Fibroblast of skin of scalp (primary cell): ENCODE results near the gene NUP58.
"Not testable (repeated sequence)": the region's sequence is repeated elsewhere in the genome, so short reads cannot be mapped to it uniquely, and the experiment has no call there.

Source experiments
- DNase-seq: peaks from one replicate; pipeline ENCODE4 v3.0.0-alpha.2; 2013

The NUP58 gene

DNA sequence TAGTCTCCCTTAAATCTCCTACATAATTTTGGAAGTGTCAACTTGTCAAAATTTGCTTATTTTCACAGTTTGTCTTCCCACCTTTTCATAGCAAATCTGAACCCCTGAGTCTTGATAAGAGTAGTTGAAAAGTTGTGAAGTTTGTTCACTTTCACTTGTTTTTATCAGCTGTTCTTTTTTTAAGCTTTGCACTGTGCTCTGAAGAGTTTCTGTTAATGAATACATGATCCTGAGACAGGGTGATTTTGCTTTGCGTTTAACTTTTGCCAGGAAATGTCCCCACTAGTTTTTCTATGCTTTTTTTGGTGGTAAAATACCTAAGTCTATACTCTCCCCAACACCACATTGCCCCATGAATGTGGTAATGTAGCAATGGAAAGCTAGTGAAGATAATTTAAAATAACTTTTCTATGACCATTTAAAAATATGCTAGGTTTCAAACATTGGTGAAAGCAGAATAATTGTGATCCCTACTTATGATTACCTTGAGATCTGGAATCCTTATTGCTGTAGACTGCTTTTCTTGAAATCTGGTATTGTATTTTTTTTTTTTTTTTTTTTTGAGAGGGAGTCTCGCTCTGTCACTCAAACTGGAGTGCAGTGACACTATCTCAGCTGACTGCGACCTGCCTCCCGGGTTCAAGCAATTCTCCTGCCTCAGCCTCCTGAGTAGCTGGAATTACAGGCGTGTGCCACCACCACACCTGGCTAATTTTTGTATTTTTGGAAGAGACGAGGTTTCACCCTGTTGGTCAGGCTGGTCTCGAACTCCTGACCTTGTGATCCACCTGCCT, 5.4 kb downstream of the NUP58 start:
- DNase-seq: no peak

DNA sequence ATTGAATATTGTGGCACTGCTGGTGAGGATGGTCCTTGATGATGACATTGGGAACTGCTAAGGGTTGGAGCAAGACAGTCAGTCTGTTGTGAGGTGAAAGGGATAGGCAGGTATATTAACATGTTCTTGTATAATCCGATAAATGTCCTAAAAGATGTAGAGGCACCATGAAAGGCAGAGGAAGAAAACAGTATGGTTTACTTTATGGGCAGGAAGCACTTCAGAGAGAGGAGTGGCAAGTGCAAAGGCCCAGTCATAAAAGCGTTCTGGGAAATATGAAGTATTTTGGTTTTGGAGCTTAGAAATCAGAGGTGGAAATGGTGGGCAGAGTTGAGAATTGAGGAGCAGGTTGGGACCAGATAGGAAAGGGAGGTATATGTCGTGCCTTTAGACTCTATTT, 9.5 kb downstream of the NUP58 start:
- no peak for DNase-seq

DNA sequence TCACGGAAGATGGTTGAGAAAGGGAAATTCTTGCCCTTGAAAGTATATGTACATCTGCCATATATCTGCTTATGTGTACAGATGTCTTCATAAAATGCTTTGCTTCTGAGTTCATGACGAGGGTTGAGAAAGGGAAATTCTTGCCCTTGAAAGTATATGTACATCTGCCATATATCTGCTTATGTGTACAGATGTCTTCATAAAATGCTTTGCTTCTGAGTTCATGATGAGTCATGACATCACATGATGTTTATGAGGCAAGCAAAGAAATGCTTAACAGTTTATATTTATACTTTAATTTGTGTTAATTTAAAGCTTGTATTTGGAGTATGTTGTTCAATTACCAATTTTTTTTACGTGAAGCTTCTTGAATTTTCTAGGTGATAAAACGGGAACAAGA, 17.5 kb downstream of the NUP58 start:
- peak; percentile 38 for DNase-seq

DNA sequence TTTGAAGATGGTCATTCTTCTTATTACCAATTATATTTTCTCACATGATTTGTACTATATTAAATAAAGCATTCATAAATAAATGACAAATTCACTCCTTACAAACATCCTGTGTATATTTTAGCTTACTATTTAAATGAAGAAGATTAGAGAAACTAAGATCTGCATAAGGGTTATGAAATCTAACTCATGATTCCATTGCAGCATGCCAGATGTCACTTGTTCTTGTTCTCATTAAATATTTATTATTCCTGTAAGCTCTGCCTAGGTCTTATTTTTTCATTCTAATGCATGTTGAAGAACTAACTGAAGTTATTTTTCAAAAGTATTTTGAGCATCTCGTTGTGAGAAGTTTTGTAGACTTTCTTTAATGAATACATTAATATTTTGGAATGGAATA, 18.3 kb downstream of the NUP58 start:
- DNase-seq: no peak

DNA sequence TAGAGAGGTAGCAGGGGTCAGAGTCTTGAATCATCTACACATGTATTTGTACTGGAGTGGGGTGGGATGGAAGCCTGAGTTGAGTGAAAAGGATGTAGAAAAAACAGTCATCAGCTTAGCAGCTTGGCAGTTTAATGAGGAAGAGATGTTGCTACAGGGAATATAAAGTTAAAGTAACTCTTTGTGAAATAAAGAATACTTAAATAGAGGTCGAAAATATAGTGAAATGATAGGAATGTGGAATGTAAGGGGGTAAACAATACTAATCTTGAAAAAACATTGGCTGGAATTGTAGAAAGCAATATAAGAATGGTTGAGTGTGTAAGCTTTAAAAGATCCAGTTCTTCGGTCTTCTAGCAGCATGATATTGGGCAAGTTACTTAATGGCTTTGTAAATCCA, 22.7 kb downstream of the NUP58 start:
- DNase-seq: no peak

DNA sequence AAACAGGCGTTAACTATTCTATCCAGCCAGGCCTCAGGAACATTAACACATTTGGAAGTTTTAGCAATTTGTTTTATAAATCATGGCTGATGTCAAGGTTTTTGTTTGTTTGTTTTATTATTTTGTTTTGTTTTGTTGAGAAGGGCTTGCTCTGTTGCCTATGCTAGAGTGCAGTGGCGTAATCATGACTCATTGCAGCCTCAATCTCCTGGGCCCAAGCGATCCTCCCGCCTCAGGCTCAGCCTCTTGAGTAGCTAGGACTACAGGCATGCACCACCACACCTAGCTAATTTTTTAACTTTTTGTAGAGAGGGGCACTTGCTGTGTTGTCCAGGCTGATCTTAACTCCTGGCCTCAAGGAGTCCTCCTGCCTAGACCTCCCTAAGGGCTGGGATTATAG, 28.3 kb downstream of the NUP58 start:
- peak; percentile 8 for DNase-seq

DNA sequence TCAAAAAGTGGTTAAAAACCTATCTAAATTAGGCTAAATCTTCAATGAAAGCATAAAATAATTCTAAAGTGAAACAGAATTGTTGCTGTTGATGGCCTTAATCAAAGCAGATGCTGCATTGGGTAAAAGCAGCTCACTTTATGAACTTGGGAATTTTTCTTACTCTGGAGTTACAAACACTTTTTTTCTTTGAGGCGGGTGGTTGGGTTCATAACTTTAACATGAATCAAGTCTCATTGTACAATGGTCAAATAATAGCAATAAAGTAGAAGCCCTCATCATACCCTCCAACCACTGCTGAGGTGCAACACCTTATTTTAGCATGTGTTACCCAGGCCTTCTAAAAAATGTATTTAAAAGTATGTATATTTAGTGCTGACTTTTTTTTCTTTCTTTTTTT, 29.1 kb downstream of the NUP58 start:
- DNase-seq: peak; percentile 5

DNA sequence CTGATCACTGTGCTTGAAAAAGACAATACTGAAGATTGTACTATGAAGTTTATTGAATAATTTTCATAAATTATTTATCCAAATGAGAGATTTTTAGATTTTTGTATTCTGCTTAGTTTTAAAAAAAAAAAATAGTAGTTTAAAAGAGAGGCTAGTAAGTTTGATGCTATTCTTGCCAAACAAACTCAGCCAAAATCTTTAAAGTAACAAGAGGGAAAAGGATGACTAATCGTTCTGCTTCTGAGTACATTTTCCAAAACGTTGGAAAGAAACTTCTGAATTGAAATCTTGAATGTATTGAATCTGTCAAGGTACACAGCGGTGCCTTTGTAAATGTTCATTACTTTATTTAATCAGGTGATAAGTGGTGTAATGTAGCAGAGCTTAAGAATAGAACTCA, 34.4 kb downstream of the NUP58 start:
- DNase-seq: no peak

DNA sequence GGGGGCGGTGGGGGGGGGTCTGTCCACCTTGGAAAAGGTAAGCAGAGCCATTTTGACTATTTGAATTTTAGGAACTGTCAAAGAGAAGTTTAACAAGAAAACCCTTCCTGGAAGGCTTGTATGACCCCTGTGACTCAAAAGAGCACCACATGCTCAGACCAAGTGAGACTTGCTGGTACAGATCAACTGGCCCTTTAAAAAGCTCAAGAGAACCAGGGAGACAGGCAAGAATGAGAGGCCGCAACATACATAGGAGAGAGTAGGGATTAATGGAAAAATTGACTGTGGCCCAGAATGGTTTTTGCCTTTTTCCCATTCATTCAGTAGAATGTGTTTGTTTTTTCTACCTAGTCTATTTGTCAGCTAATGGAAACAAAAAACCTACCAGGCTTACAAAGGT, 44.2 kb downstream of the NUP58 start:
- no peak for DNase-seq

DNA sequence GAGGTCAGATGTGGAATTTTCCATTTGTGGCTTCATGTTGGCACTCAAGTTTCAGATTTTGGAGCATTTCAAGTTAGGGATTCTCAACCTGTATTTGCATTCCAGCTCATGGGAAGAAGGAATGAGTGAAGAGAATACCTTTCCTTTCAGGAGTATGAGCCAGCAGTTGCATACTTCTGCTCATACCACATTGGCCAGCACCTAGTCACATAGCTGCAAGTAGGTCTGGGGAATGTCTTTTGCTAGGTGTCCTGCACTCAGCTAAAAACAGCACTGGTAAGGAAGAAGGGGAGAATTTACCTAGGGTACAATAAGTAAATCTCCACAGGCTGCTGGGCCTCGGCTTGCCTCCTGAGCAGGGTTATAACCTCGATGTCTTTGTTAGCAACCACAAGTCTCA, 45.7 kb downstream of the NUP58 start:
- DNase-seq: no peak

DNA sequence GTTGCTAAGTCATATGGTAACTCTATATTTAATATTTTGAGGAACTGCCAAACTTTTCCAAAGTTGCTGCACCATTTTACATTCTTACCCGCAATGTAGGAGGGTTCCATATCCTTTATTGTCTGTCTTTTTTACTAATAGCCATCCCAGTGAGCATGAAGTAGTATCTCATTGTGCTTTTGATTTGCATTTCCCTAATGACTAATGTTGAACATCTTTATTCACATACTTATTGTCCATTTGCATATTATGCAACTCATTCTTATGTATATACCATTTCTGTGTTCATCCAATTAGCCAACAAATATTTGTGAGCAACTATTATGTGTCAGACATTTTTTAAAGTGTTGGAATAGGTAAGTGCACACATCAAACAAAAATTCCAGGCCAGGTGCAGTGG, 50.0 kb downstream of the NUP58 start:
- DNase-seq: no peak

DNA sequence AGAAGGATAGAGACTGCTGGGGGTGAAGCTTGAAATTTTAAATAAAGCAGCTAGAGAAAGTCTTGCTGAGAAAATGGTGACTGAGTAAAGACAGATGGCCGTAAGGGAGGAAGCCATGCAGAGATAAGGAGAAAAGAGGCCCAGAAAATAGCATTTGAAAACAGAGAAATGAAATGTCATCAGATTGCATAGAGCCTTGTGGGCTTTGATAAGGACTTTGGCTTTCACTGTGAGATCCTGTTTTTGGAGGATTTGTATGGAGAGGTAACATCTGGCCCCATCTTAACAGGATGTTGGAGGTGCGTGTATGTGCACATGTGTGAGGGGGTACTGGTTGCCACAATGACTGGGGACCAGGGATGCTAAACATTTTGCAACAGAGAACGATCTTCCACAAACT, 50.8 kb downstream of the NUP58 start:
- DNase-seq: no peak

DNA sequence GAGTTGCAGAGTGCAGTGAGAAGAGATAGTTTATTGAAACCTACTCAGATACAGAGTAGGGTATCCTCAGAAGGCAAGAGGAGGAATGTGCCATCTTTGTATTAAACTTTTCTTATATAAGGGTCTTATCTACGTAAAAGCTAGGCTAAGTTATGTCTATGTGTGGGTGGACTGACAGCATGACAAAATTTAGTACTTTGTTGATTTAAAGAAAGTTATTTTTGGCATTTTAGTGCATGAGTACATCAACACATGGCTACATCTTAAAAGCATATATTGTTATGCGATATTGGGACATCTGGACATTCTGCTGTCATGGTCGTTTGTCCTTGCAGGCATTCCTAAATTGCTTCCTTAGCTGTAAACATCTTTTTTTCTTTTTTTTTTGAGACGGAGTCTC, 51.4 kb downstream of the NUP58 start:
- no peak for DNase-seq

DNA sequence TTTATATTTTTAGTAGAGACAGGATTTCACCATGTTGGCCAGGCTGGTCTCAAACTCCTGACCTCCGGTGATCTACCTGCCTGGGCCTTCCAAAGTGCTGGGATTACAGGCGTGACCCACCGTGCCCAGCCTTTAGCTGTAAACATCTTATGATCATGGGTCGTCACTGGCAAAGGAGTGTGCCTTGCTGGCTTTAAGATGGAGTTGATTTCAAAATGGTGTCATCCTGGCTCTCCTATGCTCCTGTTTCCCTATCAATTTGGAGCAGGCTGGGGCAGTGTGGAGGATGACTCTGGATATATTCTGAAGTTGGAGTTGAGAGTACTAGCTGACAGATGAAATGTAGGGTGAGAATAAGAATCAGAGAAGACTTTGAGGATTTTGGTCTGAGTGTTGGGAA, 51.9 kb downstream of the NUP58 start:
- DNase-seq: no peak

DNA sequence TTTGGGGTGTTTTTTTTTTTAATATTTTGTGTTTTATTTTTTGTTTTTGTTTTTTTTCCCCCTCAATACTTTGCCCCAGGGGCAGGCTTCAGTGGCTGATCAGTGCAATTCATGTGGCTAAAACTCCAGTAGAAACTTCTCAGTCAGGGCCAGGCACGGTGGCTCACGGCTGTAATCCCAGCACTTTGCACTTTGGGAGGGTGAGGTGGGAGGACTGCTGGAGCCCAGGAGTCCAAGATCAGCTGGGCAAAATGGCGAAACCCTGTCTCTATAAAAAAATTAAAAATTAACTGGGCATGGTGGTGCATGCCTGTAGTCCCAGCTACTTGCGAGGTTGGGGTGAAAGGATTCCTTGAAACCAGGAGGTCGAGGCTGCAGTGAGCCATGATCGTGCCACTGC, 53.0 kb downstream of the NUP58 start:
- no peak for DNase-seq

DNA sequence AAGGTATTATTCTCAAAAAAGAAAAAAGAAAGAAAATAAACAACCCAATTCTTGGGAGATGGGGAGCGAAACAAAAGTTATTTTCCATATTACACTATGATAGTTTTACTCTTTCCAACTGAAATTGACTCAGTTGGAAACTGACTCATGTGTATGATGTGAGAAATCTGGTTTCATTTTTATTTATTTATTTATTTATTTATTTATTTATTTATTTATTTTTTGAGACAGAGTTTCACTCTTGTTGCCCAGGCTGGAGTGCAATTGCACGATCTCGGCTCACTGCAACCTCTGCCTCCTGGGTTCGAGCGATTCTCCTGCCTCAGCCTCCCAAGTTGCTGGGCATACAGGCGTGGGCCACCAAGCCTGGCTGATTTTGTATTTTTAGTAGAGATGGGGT, 59.0 kb downstream of the NUP58 start:
- not testable (repeated sequence) for DNase-seq

DNA sequence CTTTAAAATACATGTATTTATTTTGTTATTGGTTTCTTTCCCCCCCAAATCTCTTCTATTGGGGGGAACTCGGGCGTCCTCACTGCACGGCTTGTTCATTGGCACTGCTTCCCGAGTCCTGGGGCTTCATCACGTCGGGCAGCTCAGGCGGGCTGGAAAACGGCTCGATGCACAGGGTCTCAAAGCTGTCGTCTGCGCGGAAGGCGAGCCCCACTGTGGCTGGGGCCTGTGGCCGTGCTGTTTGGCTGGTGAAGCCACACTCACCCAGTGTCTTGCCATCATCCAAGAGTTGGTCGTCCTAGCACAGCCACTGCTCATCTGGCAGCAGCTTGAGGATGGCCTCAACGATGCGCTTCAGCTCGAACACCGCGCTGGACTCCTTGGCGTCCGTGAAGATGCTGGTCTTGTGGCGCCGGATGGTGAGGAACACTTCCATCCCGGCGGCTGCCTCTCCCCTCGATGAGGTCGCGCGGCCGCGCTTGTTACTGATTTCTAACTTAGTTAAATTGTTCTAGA, 64.4 kb downstream of the NUP58 start:
- no peak for DNase-seq

DNA sequence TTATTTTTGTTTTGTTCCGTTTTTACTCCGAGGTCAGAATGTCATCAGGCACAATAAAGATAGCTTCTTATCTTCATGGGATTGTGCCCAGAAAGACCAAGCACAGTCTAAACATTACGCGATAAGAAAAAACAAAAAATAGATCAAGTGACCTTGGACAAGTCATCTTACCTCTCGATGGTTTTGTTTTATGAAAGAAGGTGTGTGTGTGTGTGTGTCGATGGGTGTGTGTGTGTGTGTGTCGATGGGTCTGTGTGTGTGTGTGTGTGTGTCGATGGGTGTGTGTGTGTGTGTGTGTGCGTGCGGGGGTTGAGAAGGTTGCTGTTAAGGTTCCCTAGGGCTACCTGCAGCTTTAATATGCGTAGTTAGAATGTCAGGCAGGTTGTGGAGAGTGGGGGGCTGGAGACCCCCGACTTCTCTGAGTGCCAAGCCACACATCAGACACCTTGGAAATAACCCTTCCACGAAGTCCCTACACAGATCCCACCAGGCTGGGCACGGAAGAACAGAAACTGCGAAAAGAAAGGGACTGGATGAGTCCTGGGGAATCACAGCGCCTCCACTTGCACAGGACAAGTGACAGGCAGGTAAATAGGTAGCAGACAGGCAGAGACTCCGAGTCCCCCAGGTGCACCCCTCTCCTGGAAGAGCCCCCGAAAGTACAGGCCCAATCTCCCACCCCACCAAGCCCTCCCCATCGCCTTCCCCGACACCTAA, 69.9 kb downstream of the NUP58 start:
- DNase-seq: no peak

DNA sequence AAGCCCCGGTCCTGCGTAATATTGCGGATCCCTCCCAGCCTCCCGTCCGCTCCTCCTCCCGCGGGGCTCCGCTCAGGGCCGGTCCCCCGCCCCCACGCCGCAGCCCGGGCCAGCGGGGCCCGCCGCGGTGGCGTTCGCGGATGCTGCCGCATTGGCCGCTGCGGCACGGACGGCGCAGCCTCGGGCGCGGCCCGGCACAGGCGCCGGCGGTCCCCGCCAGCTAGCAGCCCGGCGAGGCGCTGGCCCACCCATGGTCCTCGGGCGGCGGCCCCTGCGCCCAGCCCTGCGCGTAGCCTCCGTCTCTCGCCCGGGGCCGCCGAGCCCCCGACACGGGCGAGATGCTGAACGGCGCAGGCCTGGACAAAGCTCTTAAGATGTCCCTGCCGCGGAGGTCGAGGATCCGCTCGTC, 70.5 kb downstream of the NUP58 start, which contains the start of gene ATP8A2:
ATP8A2 (plus strand) TSS at position 100 of the 409 bp plus-strand sequence; CDS start at position 339, 239 bp downstream.
- no peak for DNase-seq

DNA sequence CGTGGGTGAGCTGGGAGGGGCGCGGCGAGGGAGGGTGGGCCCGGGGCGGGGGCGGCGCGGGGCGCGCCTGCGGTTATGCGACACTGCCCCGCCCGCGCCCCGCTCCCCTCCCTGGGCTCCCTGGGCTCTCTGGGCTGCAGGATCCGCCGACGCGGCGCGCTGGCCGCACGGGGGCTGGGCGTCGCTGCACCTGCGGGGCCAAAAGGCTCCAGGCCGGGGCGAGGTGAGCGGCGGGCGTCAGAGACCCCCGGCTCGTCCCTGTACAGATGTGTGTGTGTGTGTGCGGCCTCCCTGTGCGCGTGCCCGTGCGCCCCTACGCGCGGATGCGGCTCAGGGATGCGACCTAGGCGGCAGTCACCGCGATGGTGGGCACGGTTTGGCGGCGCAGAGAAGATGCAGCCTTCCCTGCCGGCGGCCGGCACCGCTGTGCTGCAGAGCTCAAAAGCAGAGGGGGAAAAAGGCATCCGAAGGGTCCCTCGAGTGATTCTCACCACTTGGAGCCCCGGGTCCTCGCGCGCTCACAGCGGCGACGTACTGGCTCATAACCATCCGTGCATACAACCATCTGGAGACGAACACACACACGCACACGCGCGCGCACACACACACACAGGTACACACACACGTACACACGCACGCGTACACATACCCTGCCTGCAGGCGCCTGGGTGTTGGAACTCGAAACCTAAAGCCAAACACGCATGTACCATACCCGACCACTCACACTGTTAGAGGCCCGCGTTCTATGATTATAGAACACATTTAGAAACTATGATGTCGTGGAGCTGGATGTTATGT, 71.1 kb downstream of the NUP58 start:
- no peak for DNase-seq

DNA sequence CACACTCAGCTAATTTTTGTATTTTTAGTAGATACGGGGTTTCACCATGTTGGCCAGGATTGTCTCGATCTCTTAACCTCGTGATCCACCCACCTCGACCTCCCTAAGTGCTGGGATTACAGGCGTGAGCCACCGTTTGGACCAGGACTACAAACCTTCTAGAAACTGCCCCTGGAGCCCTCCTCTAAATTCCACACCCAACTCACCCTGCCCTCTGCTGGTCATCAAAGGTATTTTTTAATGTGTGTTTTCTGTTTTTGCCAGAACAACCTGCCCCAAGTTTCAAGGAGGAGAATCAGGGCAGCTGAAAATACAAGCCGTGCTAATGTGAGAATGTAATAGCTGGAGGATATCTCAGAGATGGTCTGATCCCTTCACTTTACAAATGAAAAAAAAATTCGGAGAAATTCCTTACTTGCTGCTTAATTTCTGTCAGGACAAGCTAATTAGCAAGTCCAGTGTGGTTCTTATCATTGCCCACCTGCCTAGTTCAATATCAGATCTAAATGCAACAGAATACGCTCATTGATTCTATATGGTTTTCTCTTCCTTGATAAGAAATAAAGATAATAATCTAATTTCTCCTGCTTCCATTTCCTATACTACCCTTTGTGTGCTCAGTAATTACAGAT, 74.4 kb downstream of the NUP58 start:
- DNase-seq: peak; percentile 45

DNA sequence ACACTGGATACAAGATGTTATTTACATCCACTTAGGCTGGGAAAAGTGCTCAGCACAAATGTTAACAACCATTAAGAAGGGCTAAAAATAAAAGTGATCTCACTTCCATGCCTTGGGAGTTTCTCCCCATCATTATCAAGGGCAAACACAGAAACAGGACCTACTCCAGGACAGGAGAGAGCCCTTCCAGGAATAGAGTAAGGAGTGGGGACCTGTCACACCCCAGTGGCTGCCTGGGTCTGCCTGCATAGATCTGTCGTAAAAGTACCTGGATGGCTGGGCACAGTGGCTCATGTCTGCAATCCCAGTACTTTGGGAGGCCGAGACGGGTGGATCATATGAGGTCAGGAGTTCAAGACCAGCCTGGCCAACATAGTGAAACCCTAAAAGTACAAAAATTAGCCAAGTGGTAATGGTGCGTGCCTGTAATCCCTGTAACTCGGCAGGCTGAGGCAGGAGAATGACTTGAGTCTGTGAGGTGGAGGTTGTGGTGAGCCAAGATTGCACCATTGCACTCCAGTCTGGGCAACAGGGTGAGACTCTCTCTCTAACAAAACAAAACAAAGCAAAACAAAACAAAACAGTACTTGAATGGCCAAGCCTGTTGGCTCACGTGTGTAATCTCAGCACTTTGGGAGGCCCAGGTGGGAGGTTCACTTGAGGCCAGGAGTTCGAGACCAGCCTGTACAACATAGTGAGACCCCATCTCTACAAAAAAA, 76.0 kb downstream of the NUP58 start:
- no peak for DNase-seq
